ENCODE data around the gene GABARAPL1. TPM values are rescaled to one million over a fixed set of nuclear protein-coding genes. Genes with fewer than 3 reads are reported as not detected.
A peak's percentile ranks its signal among the peaks of the same experiment; 100 is the strongest.
"Not testable (repeated sequence)": the region's sequence is repeated elsewhere in the genome, so short reads cannot be mapped to it uniquely, and the experiment has no call there.

Gene GABARAPL1
- total RNA-seq, result 217 TPM
- long read RNA-seq, transcript GABARAPL1-201 (4 exons, 1,957 nt), result major isoform, 155 of 189 reads
- long read RNA-seq, partial matches to known transcripts, result 29 of 189 reads
- long read RNA-seq, other reads (novel, unspliced or antisense), result 0 of 189 reads

DNA sequence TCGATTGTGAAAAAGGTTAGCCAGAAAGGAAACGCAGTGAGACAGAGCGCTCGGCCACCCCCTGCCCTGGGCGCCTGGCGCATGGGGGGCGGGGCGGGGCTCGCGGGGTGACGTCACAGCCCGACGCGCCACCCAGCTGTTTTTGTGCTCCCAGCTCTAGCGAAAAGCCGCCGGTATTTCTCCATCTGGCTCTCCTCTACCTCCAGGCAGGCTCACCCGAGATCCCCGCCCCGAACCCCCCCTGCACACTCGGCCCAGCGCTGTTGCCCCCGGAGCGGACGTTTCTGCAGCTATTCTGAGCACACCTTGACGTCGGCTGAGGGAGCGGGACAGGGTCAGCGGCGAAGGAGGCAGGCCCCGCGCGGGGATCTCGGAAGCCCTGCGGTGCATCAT, at the start of gene GABARAPL1:
GABARAPL1 (plus strand) TSS at position 139 of the 393 bp plus-strand sequence; CDS start at position 392, 253 bp downstream.
- peak; percentile 87 for ATAC-seq
- intact Hi-C loops (cut with micrococcal nuclease), result no loop called here
- DNase-seq, result peak; percentile 92

DNA sequence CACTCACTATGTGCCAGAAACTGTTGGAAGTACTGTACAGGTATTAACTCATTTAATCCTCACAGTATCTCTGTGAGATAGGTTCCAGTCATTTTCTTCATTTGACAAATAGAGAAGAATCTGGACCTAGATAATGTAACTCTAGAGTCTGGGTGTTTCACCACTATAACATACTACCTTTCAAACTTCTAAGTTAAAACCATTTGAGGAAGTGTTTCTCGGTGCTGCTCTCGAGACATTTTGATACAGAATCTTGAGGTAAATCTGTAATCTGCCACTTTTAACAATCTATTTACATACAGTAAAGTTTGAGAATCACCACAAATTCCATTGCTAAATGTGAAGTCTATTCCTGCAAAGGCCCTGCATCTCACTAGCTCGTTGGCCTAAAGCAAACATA, 49.6 kb upstream of the GABARAPL1 start:
- ATAC-seq, result no peak
- DNase-seq, result no peak
- intact Hi-C loops (cut with micrococcal nuclease), result no loop called here

DNA sequence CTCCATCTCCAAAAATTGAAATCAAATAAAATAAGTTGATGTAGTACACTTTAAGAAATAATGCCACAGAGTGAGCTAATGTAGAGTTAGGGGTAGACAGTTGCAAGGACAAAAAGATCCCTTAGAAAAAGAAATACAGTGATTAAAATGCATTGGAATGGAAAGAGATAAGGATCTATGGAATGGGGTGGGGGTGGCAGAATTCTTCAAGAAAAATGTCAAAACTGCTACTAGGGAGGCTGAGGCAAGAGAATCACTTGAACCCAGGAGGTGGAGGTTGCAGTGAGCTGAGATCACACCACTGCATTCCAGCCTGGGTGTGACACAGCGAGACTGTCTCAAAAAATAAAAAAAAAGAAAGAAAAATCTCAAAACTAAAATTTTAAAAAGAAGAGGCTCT, 47.3 kb upstream of the GABARAPL1 start:
- intact Hi-C loops (cut with micrococcal nuclease), result no loop called here
- ATAC-seq, result no peak
- DNase-seq, result no peak

DNA sequence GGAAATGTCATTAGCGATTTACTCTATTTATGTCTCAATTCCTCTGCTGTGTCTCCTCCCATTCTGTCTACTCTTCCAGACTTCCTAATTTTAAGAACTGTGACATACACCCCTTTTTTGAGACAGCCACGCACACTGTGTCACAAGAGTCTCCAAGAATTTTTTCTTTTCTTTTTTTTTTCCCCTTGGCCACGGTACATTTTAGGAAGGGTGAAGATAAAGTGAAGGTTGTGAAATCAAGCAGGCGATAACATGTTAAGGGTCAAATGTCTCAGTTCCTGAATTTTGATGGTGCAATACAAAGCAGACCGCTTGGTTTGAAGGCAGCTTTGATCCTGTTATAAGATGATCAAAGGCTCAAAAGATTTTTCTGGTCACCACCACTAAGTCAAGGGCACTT, 45.1 kb upstream of the GABARAPL1 start:
- intact Hi-C loops (cut with micrococcal nuclease), result no loop called here
- peak; percentile 76 for ATAC-seq
- no peak for DNase-seq

DNA sequence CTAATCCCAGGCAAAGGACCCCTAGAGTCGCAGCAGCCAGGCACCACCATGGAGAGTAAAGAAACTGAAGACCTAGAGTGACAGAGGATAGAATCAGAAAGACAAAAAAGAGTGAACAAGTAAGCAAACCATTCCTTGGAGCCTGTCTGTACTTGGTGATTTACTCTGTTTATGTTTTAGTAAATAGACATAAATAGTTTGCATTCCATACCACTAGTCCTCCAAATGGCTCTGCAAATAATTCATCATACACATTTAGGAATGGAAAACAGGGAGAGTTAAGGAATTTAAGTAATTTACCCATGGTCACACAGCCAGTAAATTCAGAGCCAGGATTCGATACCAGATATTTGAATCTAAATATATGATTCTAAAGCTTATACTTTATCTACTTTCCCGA, 43.6 kb upstream of the GABARAPL1 start:
- DNase-seq, result no peak
- intact Hi-C loops (cut with micrococcal nuclease), result no loop called here
- ATAC-seq, result no peak

DNA sequence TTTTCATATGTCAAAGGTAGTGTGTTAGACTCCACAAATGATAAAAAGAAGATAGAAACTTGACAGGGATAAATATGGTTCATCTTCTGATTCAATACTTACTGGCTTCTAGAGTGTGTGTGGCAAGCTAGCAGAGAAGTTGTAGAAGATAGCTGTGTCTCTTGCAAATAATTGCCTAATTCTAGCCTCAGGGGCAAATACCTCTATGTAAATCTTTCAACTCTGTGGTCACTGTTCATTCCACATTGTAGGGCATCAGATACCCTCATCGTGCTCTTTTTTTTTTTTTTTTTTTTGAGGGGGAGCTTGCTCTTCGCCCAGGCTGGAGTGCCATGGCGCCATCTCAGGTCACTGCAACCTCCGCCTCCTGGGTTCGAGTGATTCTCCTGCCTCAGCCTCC, 42.5 kb upstream of the GABARAPL1 start:
- ATAC-seq, result no peak
- intact Hi-C loops (cut with micrococcal nuclease), result no loop called here
- no peak for DNase-seq

DNA sequence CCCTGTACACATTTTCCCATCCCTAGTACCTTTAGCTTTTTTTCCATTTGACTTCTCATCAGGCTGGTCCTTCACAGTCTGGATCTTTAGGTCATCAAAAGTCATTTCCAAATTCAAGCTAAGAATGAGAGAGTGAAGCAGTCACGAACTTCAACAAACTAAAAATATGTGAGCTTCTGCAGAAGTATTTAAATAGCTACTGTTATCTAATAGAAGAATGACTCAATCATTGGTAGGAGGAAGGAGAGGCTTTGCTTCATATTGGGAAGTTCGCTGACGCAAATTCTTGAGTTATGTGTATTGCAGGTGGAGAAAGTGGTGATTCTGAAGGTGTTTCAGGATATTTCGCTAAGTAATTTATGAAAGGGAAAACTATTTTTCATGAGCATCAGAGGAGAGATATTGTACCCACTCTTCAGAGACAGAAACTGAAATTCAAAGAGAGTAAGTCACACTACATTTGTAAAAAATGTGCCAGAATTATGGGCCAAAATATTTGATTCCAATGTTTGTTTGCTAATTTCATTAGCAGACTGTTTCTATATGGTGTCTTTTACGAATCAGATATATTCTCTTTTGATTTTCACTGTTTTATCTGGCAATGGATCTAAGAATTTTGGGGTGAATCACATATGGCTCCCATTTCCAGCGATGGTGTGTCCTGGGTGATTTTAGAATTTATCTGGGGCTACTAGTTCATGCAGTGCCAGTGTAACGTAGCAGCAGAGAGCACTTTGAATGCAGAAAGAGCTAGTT, 40.5 kb upstream of the GABARAPL1 start, which contains the start of gene OLR1:
OLR1 (minus strand) TSS at position 160 of the 756 bp plus-strand sequence; CDS start at position 105, 55 bp downstream.
- DNase-seq (no peak), ATAC-seq (no peak)
- intact Hi-C loops (cut with micrococcal nuclease), result no loop called here

DNA sequence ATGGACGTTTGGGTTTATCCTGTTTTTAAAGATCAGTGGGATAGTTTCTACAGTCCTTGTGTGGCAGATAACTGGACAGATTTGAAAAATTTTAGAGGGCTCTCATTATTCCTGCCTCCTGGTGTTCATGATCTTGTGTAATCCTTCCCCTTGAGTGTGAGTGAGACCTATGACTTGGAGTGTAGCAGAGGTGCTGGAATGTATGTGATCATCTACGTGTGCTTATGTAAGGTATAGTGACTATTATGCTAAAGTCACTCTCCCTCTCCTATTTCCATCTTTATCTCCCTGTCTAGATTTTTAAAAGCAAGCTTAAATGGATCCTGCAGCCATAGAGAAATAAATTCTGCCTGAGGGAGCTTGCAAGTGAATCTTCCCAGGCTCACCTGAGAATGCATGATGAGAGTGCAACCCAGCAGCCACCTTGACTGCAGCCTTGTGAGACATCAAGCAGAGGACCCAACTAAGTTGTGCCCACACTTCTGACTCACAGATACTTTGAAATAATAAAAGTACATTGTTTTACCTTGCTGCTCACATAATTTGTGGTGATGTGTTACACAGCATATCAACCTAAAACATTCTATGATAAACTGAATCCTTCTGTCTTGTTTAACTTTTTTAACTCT, 37.6 kb upstream of the GABARAPL1 start:
- DNase-seq (no peak), ATAC-seq (no peak)
- intact Hi-C loops (cut with micrococcal nuclease), result no loop called here

DNA sequence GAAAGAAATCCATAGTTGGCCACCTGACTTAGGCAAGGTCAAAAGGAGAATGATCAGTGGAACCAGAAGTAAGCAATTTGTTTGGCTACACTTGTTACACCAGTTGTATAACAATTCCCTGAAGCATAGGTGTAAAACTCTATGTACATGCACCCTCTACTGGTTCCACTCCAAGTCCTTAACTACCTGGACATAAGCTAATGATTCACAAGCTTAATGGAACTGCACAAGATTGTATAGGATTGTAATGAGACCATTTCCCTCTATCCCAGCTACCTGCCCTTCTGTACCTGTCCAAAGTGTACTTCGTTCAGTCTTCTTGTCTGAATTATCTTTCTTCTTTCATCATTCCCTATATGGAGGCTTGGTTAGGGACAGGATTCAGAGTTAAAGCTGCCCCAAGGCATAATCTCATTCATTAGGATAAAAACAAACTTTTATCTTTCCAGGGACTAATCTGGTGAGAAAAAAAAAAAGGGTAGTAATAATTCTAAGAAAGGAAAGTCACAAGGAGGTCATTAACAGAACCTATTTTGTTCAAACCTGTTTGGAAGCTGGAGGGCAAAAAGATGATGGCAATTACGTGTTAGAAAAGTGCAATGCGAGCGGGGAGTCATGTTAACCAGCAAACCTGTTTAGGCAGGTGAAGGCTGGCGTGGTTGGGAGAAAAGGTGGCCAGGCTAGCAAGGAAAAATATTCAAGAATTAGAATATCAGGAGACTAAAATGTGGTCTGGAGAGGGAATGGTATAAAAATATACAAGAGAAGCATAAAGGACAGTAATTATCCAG, 36.6 kb upstream of the GABARAPL1 start:
- intact Hi-C loops (cut with micrococcal nuclease), result no loop called here
- DNase-seq (no peak), ATAC-seq (no peak)

DNA sequence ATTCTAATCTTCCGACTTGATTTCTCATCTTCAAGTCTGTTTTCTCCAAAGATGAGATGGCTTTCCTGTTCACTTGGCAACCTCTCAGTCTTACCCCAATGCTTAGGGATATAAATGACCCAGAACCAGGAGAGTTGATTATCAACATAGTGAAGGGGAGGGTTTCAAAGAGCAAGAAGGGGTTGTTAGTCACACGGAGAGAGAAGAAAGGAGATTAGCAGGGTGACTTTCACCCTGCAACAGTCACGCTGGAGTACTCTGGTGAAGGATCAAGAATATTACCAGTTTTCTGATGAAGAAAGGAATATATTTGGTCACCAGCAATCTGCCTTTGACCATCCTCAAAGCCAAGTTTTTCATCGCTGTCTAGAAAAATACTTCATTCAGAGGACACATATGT, 33.9 kb upstream of the GABARAPL1 start, which contains the start of gene TMEM52B:
TMEM52B (plus strand) TSS at position 212 of the 400 bp plus-strand sequence. CDS start 543 bp downstream, outside the sequence.
- DNase-seq (no peak), ATAC-seq (no peak)
- intact Hi-C loops (cut with micrococcal nuclease), result no loop called here

DNA sequence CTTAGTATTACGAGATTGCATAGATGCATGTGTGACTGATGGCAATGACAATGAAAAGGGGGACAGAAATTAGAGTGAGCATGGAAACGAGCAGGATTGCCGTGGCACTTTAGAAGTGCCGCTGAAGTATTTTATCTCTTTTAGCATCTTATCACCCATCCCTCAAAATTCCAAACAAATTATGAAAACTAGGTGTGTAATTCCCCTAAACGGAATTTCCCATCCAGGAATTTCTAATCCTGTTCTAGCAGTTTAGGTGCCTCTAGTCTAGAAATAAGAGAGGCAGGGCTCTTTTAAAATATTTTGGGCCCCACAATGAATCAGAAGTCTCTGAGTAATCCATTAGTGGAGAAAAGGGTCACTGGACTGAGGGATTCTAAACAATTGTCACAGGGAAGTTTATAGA, 32.9 kb upstream of the GABARAPL1 start:
- intact Hi-C loops (cut with micrococcal nuclease), result no loop called here
- DNase-seq (no peak), ATAC-seq (no peak)

DNA sequence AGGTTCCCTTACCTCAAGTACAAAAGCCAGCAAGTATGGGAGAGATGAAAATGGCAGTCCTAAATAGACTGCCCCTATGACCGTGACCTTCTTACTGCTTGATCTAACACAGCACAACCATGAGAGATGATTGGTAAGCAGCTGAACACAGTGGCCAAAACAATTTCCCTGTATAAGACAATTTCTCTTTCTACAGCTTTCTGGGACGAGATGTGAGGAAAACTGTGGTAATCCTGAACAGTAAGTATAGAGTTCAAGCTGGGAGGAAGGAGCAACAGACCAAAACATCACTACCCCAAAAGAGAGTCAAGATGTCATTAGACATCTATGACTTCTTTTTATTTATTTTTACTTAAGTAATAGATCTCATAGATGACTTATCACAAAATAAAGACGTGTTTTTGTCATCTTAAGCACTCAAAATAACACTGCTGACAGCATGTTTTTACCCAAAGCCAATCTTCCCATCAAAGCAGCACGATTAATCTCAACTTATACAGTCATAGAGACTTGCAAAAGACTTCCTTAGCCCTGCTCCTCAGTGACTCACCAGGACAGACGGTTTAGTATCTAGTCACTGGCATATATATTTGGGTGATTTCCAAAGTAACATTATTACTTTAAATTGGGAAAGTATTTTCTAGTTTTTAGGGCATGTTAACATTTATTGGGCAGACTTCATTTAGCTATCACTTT, 30.2 kb upstream of the GABARAPL1 start:
- no peak for ATAC-seq

DNA sequence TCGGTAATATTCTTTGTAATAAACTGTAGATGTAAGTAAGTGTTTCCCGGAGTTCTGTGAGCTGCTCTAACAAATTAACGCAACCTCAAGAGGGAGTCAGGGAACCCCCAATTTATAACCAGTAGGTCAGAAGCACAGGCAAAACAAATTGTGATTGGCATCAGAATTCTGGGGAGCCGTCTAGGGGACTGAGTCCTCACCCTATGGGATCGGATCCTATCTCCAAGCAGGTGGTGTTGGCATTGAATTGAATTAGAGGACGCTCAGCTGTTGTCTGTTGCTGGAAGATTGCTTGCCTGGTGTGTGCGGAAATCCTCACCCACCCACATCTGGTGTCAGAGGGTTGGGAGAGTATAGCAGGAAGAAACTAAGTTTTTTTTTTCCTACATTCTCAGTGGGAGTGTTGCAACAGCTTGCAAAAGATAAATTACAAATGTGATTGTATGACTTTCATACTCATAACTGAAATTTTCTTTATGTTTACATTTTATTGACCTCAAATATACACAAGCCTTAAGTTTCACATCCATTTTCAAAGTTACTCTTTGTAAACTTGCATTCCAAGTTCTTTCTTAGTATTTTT, 28.3 kb upstream of the GABARAPL1 start:
- intact Hi-C loops (cut with micrococcal nuclease), result no loop called here
- peak; percentile 43 for ATAC-seq
- DNase-seq, result no peak

More for the DNA sequence above, 30.2 kb upstream of the GABARAPL1 start:
- intact Hi-C loops (cut with micrococcal nuclease), result no loop called here
- DNase-seq, result no peak

DNA sequence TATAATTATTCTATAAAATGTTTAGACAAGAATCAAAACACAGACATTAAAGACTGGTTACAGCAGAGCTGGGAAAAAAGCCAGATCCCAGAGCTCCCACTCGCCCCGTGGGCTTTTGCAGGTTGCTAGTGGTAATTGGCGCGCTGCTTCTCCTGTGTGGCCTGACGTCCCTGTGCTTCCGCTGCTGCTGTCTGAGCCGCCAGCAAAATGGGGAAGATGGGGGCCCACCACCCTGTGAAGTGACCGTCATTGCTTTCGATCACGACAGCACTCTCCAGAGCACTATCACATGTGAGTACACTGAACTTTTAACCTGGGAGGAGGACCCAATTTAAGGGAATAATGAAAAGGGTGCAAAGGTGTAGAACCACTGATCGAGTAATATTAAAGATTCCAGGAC, 26.4 kb upstream of the GABARAPL1 start:
- intact Hi-C loops (cut with micrococcal nuclease), result no loop called here

DNA sequence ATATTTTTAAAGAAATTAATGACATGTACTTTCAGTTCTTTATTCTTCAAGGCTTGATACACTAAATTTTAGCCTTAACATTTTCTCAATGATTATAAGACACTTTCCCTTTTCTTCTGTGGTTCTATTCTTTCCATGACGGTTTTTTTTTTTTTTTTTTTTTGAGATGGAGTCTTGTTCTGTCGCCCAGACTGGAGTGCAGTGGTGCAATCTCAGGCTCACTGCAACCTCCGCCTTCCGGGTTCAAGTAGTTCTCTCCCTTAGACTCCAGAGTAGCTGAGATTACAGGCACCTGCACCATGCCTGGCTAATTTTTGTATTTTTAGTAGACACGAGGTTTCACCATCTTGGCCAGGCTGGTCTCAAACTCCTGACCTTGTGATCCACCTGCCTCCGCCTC, 25.7 kb upstream of the GABARAPL1 start:
- DNase-seq; ATAC-seq; intact Hi-C loops (cut with micrococcal nuclease): not testable (repeated sequence)

More for the DNA sequence above, 26.4 kb upstream of the GABARAPL1 start:
- ATAC-seq (peak; percentile 25), DNase-seq (peak; percentile 46)

DNA sequence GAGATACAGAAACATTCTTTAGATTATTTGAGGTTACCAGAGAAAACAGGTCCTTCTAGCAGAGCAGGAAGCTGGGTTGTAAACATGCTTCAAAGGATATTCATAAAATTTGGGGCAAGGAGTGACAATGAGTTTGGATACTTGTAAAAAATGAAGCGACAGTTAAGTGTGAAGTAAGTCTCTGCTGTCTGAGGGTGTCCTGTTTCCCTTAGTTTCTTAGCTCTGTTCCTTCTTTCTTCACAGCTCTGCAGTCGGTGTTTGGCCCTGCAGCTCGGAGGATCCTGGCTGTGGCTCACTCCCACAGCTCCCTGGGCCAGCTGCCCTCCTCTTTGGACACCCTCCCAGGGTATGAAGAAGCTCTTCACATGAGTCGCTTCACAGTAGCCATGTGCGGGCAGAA, 23.0 kb upstream of the GABARAPL1 start:
- ATAC-seq (peak; percentile 86), DNase-seq (peak; percentile 61)

DNA sequence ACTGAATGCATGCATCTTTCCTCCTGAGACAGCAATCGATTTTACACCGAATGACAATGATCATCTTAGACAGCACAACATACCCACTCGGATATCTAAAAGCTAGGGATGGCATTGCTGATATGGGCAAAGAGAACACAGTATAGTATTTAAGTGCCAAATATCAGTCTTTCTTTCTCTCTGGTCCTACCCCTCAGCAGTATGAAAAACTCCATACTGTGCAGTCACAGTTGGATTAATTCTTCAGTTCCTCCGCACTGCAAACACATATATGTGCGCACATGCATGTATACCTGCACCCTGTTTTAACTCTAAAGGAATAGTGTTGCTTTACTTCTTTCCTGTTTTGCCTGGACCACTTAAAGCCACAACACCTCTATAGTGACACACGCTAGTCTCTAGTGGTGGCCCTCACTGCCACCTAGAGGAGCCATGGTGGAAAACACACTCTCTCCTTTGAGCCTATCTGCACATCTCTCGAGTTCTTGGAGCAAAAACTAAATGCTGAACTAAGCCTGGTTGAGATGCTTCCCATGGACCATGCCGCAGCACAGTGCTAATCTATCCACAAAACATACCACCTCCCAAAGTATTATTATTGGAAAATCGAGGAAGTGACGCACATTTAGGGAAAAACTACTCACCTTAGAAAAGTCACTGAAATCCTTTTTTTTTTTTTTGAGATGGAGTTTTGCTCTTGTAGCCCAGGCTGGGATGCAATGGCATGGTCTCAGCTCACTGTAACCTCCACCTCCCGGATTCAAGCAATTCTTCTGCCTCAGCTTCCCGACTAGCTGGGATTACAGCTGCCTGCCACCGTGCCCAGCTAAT, 21.9 kb upstream of the GABARAPL1 start:
- intact Hi-C loops (cut with micrococcal nuclease), result loop anchor here (5.0 kb wide), 1 partner anchor 38 kb away; no protein-coding TSS in a partner anchor
- peak; percentile 51 for DNase-seq
- ATAC-seq, result peak; percentile 98

More for the DNA sequence above, 23.0 kb upstream of the GABARAPL1 start:
- intact Hi-C loops (cut with micrococcal nuclease), result loop anchor here (5.0 kb wide), 1 partner anchor 37 kb away; no protein-coding TSS in a partner anchor

Measured in left ventricle myocardium superior (tissue), 1 donor.